Activated CD8-positive, alpha-beta memory T cell treated with anti-CD3 and anti-CD28 coated beads, Interleukin-2, amount 50 U/mL, for 1 hour (primary cell): ENCODE results near the gene CCDC160.
"Not testable (repeated sequence)": the region's sequence is repeated elsewhere in the genome, so short reads cannot be mapped to it uniquely, and the experiment has no call there.

Experiments
- DNase-seq: peaks from one replicate; pipeline ENCODE4 v3.0.0-alpha.2; 2020; ENCODE audit errors: extremely low read depth

Gene CCDC160

GRCh38 chrX:134236626-134237614, at the start of gene CCDC160:
Gene CCDC160, plus strand, starts transcription at chrX:134237182. Its CDS starts 7,619 bp downstream, at chrX:134244801.
- no peak for DNase-seq

- no peak for DNase-seq
Measured at GRCh38 chrX:134191281-134191680, 45.7 kb upstream of the CCDC160 start.

- no peak for DNase-seq
Measured at GRCh38 chrX:134194915-134195314, 42.1 kb upstream of the CCDC160 start.

GRCh38 chrX:134202561-134202960, 34.4 kb upstream of the CCDC160 start:
- DNase-seq = no peak

- DNase-seq = no peak
Measured at GRCh38 chrX:134206221-134206620, 30.8 kb upstream of the CCDC160 start.

- no peak for DNase-seq
Measured at GRCh38 chrX:134210465-134210864, 26.5 kb upstream of the CCDC160 start.

- no peak for DNase-seq
Measured at GRCh38 chrX:134235236-134235635, 1.7 kb upstream of the CCDC160 start.

- not testable (repeated sequence) for DNase-seq
Measured at GRCh38 chrX:134238144-134238543, 1.2 kb downstream of the CCDC160 start.

- DNase-seq = no peak
Measured at GRCh38 chrX:134239016-134239415, 2.0 kb downstream of the CCDC160 start.

GRCh38 chrX:134240209-134240608, 3.2 kb downstream of the CCDC160 start:
- DNase-seq = no peak

- DNase-seq = no peak
Measured at GRCh38 chrX:134241960-134242619, 5.1 kb downstream of the CCDC160 start.

- no peak for DNase-seq
Measured at GRCh38 chrX:134244043-134244442, 7.1 kb downstream of the CCDC160 start.

- DNase-seq = no peak
Measured at GRCh38 chrX:134246282-134246681, 9.3 kb downstream of the CCDC160 start.

- no peak for DNase-seq
Measured at GRCh38 chrX:134247492-134247891, 10.5 kb downstream of the CCDC160 start.

GRCh38 chrX:134249241-134249640, 12.3 kb downstream of the CCDC160 start:
- DNase-seq = no peak

GRCh38 chrX:134251241-134251640, 14.3 kb downstream of the CCDC160 start:
- no peak for DNase-seq

- DNase-seq = no peak
Measured at GRCh38 chrX:134254511-134254910, 17.5 kb downstream of the CCDC160 start.

- DNase-seq = no peak
Measured at GRCh38 chrX:134255555-134255954, 18.6 kb downstream of the CCDC160 start.

GRCh38 chrX:134256684-134257083, 19.7 kb downstream of the CCDC160 start:
- DNase-seq = no peak

GRCh38 chrX:134258202-134258601, 21.2 kb downstream of the CCDC160 start:
- DNase-seq = no peak

GRCh38 chrX:134285934-134286333, 49.0 kb downstream of the CCDC160 start:
- not testable (repeated sequence) for DNase-seq

GRCh38 chrX:134287346-134287745, 50.4 kb downstream of the CCDC160 start:
- DNase-seq = no peak

- no peak for DNase-seq
Measured at GRCh38 chrX:134294548-134294947, 57.6 kb downstream of the CCDC160 start.
